Measurements from ENCODE around the gene CLIC4.
"Not testable (repeated sequence)": the region's sequence is repeated elsewhere in the genome, so short reads cannot be mapped to it uniquely, and the experiment has no call there.

CLIC4 gene

GRCh38 chr1:24870551-24871195 is 125.4 kb downstream of the CLIC4 start:
- in situ Hi-C loops (cut with MboI; ENCODE audit: low sequenced_read_pairs): no loop called here

GRCh38 chr1:24871306-24871901 is 126.2 kb downstream of the CLIC4 start:
- in situ Hi-C loops (cut with MboI; ENCODE audit: low sequenced_read_pairs): no loop called here

GRCh38 chr1:24872061-24872850 is 127.0 kb downstream of the CLIC4 start:
- in situ Hi-C loops (cut with MboI; ENCODE audit: low sequenced_read_pairs): no loop called here

- in situ Hi-C loops (cut with MboI; ENCODE audit: low sequenced_read_pairs): no loop called here
Measured at GRCh38 chr1:24873148-24873547, 127.9 kb downstream of the CLIC4 start.

GRCh38 chr1:24874056-24874455 is 128.8 kb downstream of the CLIC4 start:
- in situ Hi-C loops (cut with MboI; ENCODE audit: low sequenced_read_pairs): no loop called here

GRCh38 chr1:24874611-24875234 is 129.5 kb downstream of the CLIC4 start:
- in situ Hi-C loops (cut with MboI; ENCODE audit: low sequenced_read_pairs): no loop called here

- in situ Hi-C loops (cut with MboI; ENCODE audit: low sequenced_read_pairs): no loop called here
Measured at GRCh38 chr1:24875257-24875656, 130.0 kb downstream of the CLIC4 start.

GRCh38 chr1:24875991-24876506 is 130.8 kb downstream of the CLIC4 start:
- in situ Hi-C loops (cut with MboI; ENCODE audit: low sequenced_read_pairs): no loop called here

GRCh38 chr1:24878045-24878444 is 132.8 kb downstream of the CLIC4 start:
- in situ Hi-C loops (cut with MboI; ENCODE audit: low sequenced_read_pairs): no loop called here

- in situ Hi-C loops (cut with MboI; ENCODE audit: low sequenced_read_pairs): no loop called here
Measured at GRCh38 chr1:24878775-24879742, 133.8 kb downstream of the CLIC4 start.

- in situ Hi-C loops (cut with MboI; ENCODE audit: low sequenced_read_pairs): no loop called here
Measured at GRCh38 chr1:24881034-24881433, 135.8 kb downstream of the CLIC4 start.

- in situ Hi-C loops (cut with MboI; ENCODE audit: low sequenced_read_pairs): no loop called here
Measured at GRCh38 chr1:24884751-24885150, 139.5 kb downstream of the CLIC4 start.

GRCh38 chr1:24886241-24886640 is 141.0 kb downstream of the CLIC4 start:
- in situ Hi-C loops (cut with MboI; ENCODE audit: low sequenced_read_pairs): no loop called here

GRCh38 chr1:24888061-24888970 is 143.1 kb downstream of the CLIC4 start:
- in situ Hi-C loops (cut with MboI; ENCODE audit: low sequenced_read_pairs): no loop called here

- in situ Hi-C loops (cut with MboI; ENCODE audit: low sequenced_read_pairs): no loop called here
Measured at GRCh38 chr1:24888971-24889676, 143.9 kb downstream of the CLIC4 start.

GRCh38 chr1:24890887-24891286 is 145.6 kb downstream of the CLIC4 start:
- in situ Hi-C loops (cut with MboI; ENCODE audit: low sequenced_read_pairs): no loop called here

- in situ Hi-C loops (cut with MboI; ENCODE audit: low sequenced_read_pairs): not testable (repeated sequence)
Measured at GRCh38 chr1:24891367-24891766, 146.1 kb downstream of the CLIC4 start.
